ENCODE results near the gene C2orf92. TPM values are rescaled to one million over a fixed set of nuclear protein-coding genes. Genes with fewer than 3 reads are reported as not detected.
"Not testable (repeated sequence)": the region's sequence is repeated elsewhere in the genome, so short reads cannot be mapped to it uniquely, and the experiment has no call there.

Gene C2orf92
- total and polyA plus RNA-seq, 2 donors (not counting 3 experiments of a cell fraction or from before 2014, with no cell fraction given) = 1.8 to 7.9 TPM

DNA sequence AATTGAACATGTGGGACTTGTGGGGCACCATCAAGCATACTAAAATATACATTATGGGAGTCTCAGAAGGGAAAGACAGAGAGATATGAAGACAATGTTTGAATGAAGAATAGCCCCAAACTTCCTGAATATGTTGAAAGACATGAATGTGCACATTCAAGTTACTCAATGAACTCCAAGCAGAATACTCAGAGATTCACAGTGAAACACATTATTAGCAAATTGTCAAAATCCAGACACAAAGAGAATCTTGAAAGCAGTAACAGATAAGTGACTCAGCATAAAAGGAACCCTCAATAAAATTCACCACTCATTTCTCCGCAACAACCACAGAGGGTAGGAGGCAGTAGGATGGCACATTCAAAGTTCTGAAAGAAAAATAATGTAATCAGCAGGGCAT, 8.8 kb downstream of the C2orf92 start:
- Histone ChIP-seq H3K79me2 (ENCODE audit: control insufficient read depth, insufficient read depth, low read length) (no peaks in the 10 kb centered on the region), H4K20me1 (replicated peaks; ENCODE audit: control insufficient read depth, extremely low read depth, insufficient read depth, low read length) (no peaks in the 10 kb centered on the region), H2AFZ (ENCODE audit: low read depth, low read length) (no peak overlapping the region), H3K4me1 (ENCODE audit: control insufficient read depth, extremely low read depth, insufficient read depth, low read length) (peaks cover 17% of the 10 kb centered on the region), H3K27me3 (ENCODE audit: control insufficient read depth in 2 of 2, insufficient read depth in 2 of 2, low read length in 2 of 2) (peaks cover 0 to 6% of the 10 kb centered on the region in 2 experiments), H3K9ac (replicated peaks; ENCODE audit: extremely low read depth, insufficient read depth, low read length) (no peak overlapping the region), H3K9me3 (replicated peaks; ENCODE audit: control insufficient read depth, insufficient read depth, low read length) (no peaks in the 10 kb centered on the region), H3K4me3 (replicated peaks in 1 of 3; ENCODE audit: insufficient read depth in 1 of 3, low read depth in 1 of 3, low read length in 3 of 3) (no peak overlapping the region), H3K27ac (ENCODE audit: insufficient read depth, low read depth, low read length) (no peak overlapping the region), H3K9me1 (replicated peaks; ENCODE audit: control insufficient read depth, extremely low read depth, insufficient read depth, low read length) (no peaks in the 10 kb centered on the region), H3K4me2 (ENCODE audit: insufficient read depth, low read length) (no peak overlapping the region), H3K36me3 (ENCODE audit: control insufficient read depth in 2 of 2, extremely low read depth in 1 of 2, insufficient read depth in 2 of 2, low read length in 2 of 2) (no peaks in the 10 kb centered on the region)
- no TSS peak for BruUV-seq (replicated peaks)
- intact Hi-C loops (cut with micrococcal nuclease) = no loop called here
- no peak for DNase-seq (ENCODE audit: low read depth, low spot score)
- no peak for FAIRE-seq
- dilution Hi-C loops (cut with MboI; ENCODE audit: extremely low pct_ligation_motif_present, low sequenced_read_pairs) = no loop called here
- TF ChIP-seq, protein P1, sequence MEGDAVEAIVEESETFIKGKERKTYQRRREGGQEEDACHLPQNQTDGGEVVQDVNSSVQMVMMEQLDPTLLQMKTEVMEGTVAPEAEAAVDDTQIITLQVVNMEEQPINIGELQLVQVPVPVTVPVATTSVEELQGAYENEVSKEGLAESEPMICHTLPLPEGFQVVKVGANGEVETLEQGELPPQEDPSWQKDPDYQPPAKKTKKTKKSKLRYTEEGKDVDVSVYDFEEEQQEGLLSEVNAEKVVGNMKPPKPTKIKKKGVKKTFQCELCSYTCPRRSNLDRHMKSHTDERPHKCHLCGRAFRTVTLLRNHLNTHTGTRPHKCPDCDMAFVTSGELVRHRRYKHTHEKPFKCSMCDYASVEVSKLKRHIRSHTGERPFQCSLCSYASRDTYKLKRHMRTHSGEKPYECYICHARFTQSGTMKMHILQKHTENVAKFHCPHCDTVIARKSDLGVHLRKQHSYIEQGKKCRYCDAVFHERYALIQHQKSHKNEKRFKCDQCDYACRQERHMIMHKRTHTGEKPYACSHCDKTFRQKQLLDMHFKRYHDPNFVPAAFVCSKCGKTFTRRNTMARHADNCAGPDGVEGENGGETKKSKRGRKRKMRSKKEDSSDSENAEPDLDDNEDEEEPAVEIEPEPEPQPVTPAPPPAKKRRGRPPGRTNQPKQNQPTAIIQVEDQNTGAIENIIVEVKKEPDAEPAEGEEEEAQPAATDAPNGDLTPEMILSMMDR (IDR thresholded peaks at IDR 0.05; ENCODE audit: extremely low read depth in 1 of 2, insufficient read depth in 1 of 2, low read depth in 1 of 2, low read length in 2 of 2) = no peak
- TF ChIP-seq POLR2AphosphoS5 (IDR thresholded peaks at IDR 0.05; ENCODE audit: insufficient read depth, low read depth, low read length) = no peak
- TF ChIP-seq POLR2A (IDR thresholded peaks at IDR 0.05; ENCODE audit: low read depth, low read length) = no peak
- TF ChIP-seq MYC (IDR thresholded peaks at IDR 0.05; ENCODE audit: low read depth, low read length) = no peak
- CTCF ChIA-PET = no interaction called here
- POLR2A ChIA-PET = no interaction called here

DNA sequence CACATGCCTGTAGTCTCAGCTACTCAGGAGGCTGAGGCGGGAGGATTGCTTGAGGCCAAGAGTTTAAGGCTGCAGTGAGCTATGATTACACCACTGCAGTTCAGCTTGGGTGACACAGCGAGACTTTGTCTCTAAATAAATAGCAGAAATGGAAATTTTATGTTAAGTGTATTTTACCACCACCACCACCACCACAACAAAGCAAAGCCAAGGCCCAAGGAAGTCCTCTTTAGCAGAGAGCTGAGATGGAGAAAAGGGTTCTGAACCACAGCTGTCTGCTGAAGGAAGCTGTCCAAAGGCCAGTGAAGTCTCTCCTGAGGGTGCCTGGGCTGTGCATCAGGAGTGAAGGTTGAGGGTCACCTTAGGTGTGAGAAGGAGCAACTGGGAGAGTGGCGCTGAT, 17.7 kb downstream of the C2orf92 start:
- H2AFZ ChIP-seq (ENCODE audit: low read depth, low read length); H3K9me3 ChIP-seq (replicated peaks; ENCODE audit: control insufficient read depth, insufficient read depth, low read length); intact Hi-C loops (cut with micrococcal nuclease); dilution Hi-C loops (cut with MboI; ENCODE audit: extremely low pct_ligation_motif_present, low sequenced_read_pairs); DNase-seq (ENCODE audit: low read depth, low spot score); BruUV-seq (replicated peaks); H3K4me1 ChIP-seq (ENCODE audit: control insufficient read depth, extremely low read depth, insufficient read depth, low read length); H3K79me2 ChIP-seq (ENCODE audit: control insufficient read depth, insufficient read depth, low read length); H3K4me3 ChIP-seq (replicated peaks in 1 of 3; ENCODE audit: insufficient read depth in 1 of 3, low read depth in 1 of 3, low read length in 3 of 3); H4K20me1 ChIP-seq (replicated peaks; ENCODE audit: control insufficient read depth, extremely low read depth, insufficient read depth, low read length); FAIRE-seq; CTCF ChIA-PET; POLR2A ChIA-PET; H3K9me1 ChIP-seq (replicated peaks; ENCODE audit: control insufficient read depth, extremely low read depth, insufficient read depth, low read length); H3K4me2 ChIP-seq (ENCODE audit: insufficient read depth, low read length); H3K9ac ChIP-seq (replicated peaks; ENCODE audit: extremely low read depth, insufficient read depth, low read length); H3K36me3 ChIP-seq (ENCODE audit: control insufficient read depth in 2 of 2, extremely low read depth in 1 of 2, insufficient read depth in 2 of 2, low read length in 2 of 2); H3K27me3 ChIP-seq (ENCODE audit: control insufficient read depth in 2 of 2, insufficient read depth in 2 of 2, low read length in 2 of 2); H3K27ac ChIP-seq (ENCODE audit: insufficient read depth, low read depth, low read length): not testable (repeated sequence)

All from endothelial cell of umbilical vein (primary cell).